Skeletal muscle tissue (tissue), 4 donors: Measurements from ENCODE around the gene GUK1. TPM values are rescaled to one million over a fixed set of nuclear protein-coding genes. Genes with fewer than 3 reads are reported as not detected.
"Not testable (repeated sequence)": the region's sequence is repeated elsewhere in the genome, so short reads cannot be mapped to it uniquely, and the experiment has no call there.

Experiments used
- H3K27ac ChIP-seq: one replicate; pipeline ENCODE4 v1.7.0; 2013; ENCODE audit warnings: mild to moderate bottlenecking, low read depth, low read length, inconsistent platforms
- H3K27me3 ChIP-seq, 3 donors: one replicate each; pipeline ENCODE4 v1.7.0; 2013; ENCODE audit warnings: low read length in 3 of 3; ENCODE audit not compliant: control insufficient read depth in 3 of 3, insufficient read depth in 3 of 3
- H3K36me3 ChIP-seq, 3 donors: one replicate each; pipeline ENCODE4 v1.7.0; 2013; ENCODE audit warnings: low read length in 3 of 3; ENCODE audit not compliant: control insufficient read depth in 3 of 3, insufficient read depth in 3 of 3
- H3K4me1 ChIP-seq, 3 donors: one replicate each; pipeline ENCODE4 v1.7.0; 2013; ENCODE audit warnings: low read length in 3 of 3, mild to moderate bottlenecking in 3 of 3; ENCODE audit not compliant: control insufficient read depth in 3 of 3, insufficient read depth in 3 of 3
- H3K4me3 ChIP-seq, 3 donors: one replicate each; pipeline ENCODE4 v1.7.0; 2013; ENCODE audit warnings: low read length in 3 of 3
- H3K9ac ChIP-seq, 3 donors: one replicate each; pipeline ENCODE4 v1.7.0; 2013; ENCODE audit warnings: low read length in 3 of 3, mild to moderate bottlenecking in 3 of 3, moderate library complexity in 2 of 3, low read depth in 1 of 3
- H3K9me3 ChIP-seq, 3 donors: one replicate each; pipeline ENCODE4 v1.7.0; 2013; ENCODE audit warnings: low read length in 3 of 3; ENCODE audit not compliant: control insufficient read depth in 3 of 3
- total RNA-seq: library from RNA; depleted of rRNA; stranded (reverse); fragments of >200 nt; gene quantifications from one replicate; pipeline ENCODE4 v1.2.3, GENCODE V29; 2014
- donor health status: Osteomylitis.

The GUK1 gene
- total RNA-seq, 1 donor from 2014 or later, result 165 TPM

GRCh38 chr1:228180959-228181644 lies 41.0 kb downstream of the GUK1 start:
- H3K27ac ChIP-seq, result peak overlapping the region; percentile 65
- peak overlapping the region in 2 of 3 donors; percentile 35 to 64 for H3K4me3 ChIP-seq
- peaks cover 9 to 13% (median 11%) of the 10 kb centered on the region in 3 donors for H3K4me1 ChIP-seq
- H3K9ac ChIP-seq, result peak overlapping the region in 2 of 3 donors; percentile 40 to 69
- H3K27me3 ChIP-seq, result no peaks in the 10 kb centered on the region
- no peaks in the 10 kb centered on the region for H3K9me3 ChIP-seq
- H3K36me3 ChIP-seq, result peaks cover 0 to 1% (median under 1%) of the 10 kb centered on the region in 3 donors

- Histone ChIP-seq H3K9me3 (no peaks in the 10 kb centered on the region), H3K4me3 (peak overlapping the region; percentile 35 to 64 (median 38)), H3K27me3 (no peaks in the 10 kb centered on the region), H3K9ac (peak overlapping the region in 2 of 3 donors; percentile 40 to 69), H3K36me3 (no peaks in the 10 kb centered on the region), H3K4me1 (peaks cover 9 to 13% (median 11%) of the 10 kb centered on the region in 3 donors), H3K27ac (peak overlapping the region; percentile 65)
These were observed 41.6 kb downstream of the GUK1 start for GRCh38 chr1:228181645-228182034.

- Histone ChIP-seq H3K9ac (no peak overlapping the region), H3K27ac (no peak overlapping the region), H3K4me1 (peaks cover 9 to 13% (median 11%) of the 10 kb centered on the region in 3 donors), H3K4me3 (no peak overlapping the region), H3K9me3 (no peaks in the 10 kb centered on the region), H3K27me3 (no peaks in the 10 kb centered on the region), H3K36me3 (no peaks in the 10 kb centered on the region)
These were observed 42.4 kb downstream of the GUK1 start for GRCh38 chr1:228182296-228183030.

- no peak overlapping the region for H3K4me3 ChIP-seq
- no peaks in the 10 kb centered on the region for H3K27me3 ChIP-seq
- H3K27ac ChIP-seq, result no peak overlapping the region
- peaks cover 9 to 13% (median 11%) of the 10 kb centered on the region in 3 donors for H3K4me1 ChIP-seq
- H3K9ac ChIP-seq, result no peak overlapping the region
- H3K36me3 ChIP-seq, result no peaks in the 10 kb centered on the region
- no peaks in the 10 kb centered on the region for H3K9me3 ChIP-seq
These were observed 44.1 kb downstream of the GUK1 start for GRCh38 chr1:228184152-228184551.

- Histone ChIP-seq H3K36me3 (no peaks in the 10 kb centered on the region), H3K9me3 (no peaks in the 10 kb centered on the region), H3K4me3 (no peak overlapping the region), H3K4me1 (peaks cover 9 to 14% (median 11%) of the 10 kb centered on the region in 3 donors), H3K9ac (no peak overlapping the region), H3K27me3 (no peaks in the 10 kb centered on the region), H3K27ac (no peak overlapping the region)
These were observed 45.5 kb downstream of the GUK1 start for GRCh38 chr1:228185641-228185965.

- not testable (repeated sequence) for H3K27ac ChIP-seq, H3K36me3 ChIP-seq, H3K9me3 ChIP-seq, H3K9ac ChIP-seq, H3K27me3 ChIP-seq, H3K4me3 ChIP-seq
- H3K4me1 ChIP-seq, result peaks cover 12 to 27% (median 19%) of the 10 kb centered on the region in 3 donors
These were observed 48.2 kb downstream of the GUK1 start for GRCh38 chr1:228188249-228188648.

- Histone ChIP-seq H3K9me3 (no peaks in the 10 kb centered on the region), H3K27ac (no peak overlapping the region), H3K4me3 (no peak overlapping the region), H3K36me3 (no peaks in the 10 kb centered on the region), H3K27me3 (no peaks in the 10 kb centered on the region), H3K9ac (peak overlapping the region in 1 of 3 donors; percentile 28), H3K4me1 (peaks cover 12 to 28% (median 19%) of the 10 kb centered on the region in 3 donors)
These were observed 50.1 kb downstream of the GUK1 start for GRCh38 chr1:228190182-228190581.

GRCh38 chr1:228190778-228191177 lies 50.7 kb downstream of the GUK1 start:
- H3K4me3 ChIP-seq, result no peak overlapping the region
- no peaks in the 10 kb centered on the region for H3K36me3 ChIP-seq
- H3K9me3 ChIP-seq, result no peaks in the 10 kb centered on the region
- no peak overlapping the region for H3K9ac ChIP-seq
- H3K27me3 ChIP-seq, result no peaks in the 10 kb centered on the region
- H3K27ac ChIP-seq, result no peak overlapping the region
- peaks cover 12 to 28% (median 19%) of the 10 kb centered on the region in 3 donors for H3K4me1 ChIP-seq

GRCh38 chr1:228194436-228194835 lies 54.4 kb downstream of the GUK1 start:
- Histone ChIP-seq H3K27me3 (no peaks in the 10 kb centered on the region), H3K9me3 (peaks cover 0 to 5% (median 0%) of the 10 kb centered on the region in 3 donors), H3K4me1 (peaks cover 17 to 38% (median 24%) of the 10 kb centered on the region in 3 donors), H3K9ac (no peak overlapping the region), H3K36me3 (no peaks in the 10 kb centered on the region), H3K27ac (no peak overlapping the region), H3K4me3 (no peak overlapping the region)
